ACHN (cell line): ENCODE results near the gene MED13.
"Not testable (repeated sequence)": the region's sequence is repeated elsewhere in the genome, so short reads cannot be mapped to it uniquely, and the experiment has no call there.

Experiments
- DNase-seq: peaks from one replicate; pipeline ENCODE4 v3.0.0-alpha.2; 2015
- in situ Hi-C: cut with HindIII; loops from 2 replicates; pipeline ENCODE4 v1.10.0; 2017; ENCODE audit warnings: low sequenced_read_pairs, low pct_ligation_motif_present, low pct_unique_long_range_greater_than_20kb

The MED13 gene

GRCh38 chr17:61968757-61969156, 96.3 kb downstream of the MED13 start:
- in situ Hi-C loops = no loop called here
- DNase-seq = no peak

- DNase-seq = no peak
- in situ Hi-C loops = no loop called here
These were observed 97.3 kb downstream of the MED13 start for GRCh38 chr17:61967729-61968128.

DNA sequence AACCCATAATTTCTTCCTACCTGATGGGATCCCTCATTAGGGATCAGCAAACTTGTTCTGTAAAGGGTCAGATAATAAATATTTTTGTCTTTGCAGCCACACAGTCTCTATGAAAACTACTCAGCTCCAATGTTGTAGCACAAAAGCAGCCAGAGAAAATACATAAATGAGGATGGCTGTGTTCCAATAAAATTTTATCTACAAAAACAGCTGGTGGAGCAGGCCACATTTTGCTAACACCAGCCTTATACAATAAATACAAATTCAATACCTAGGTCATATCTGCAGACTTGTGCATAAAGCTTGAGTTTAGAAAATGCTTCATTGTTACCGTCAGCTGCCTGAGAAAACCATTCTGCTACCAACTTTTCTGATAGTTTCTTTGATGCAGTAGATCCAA, 98.9 kb downstream of the MED13 start:
- in situ Hi-C loops = no loop called here
- no peak for DNase-seq

DNA sequence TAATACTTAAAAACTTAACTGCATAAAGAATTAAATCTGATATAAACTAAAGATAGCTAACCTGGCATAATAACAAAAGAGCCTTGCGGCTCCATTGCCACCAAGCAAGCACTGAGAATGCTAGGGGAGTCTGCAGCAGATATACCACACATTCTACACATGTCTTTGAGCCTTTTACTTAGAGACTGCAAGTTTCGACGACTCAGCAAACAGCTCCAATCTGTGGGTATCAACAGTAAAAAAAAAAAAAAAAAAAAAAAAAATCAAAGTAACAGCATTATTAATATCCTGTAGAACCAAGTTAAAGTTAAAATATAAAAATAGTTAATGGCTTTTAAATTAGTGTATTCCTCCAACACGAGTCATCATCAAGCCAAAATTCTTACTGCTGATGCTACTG, 109.5 kb downstream of the MED13 start:
- in situ Hi-C loops = no loop called here

GRCh38 chr17:61947367-61948078, 117.6 kb downstream of the MED13 start:
- DNase-seq = no peak
- in situ Hi-C loops = no loop called here

More for the DNA sequence above, 109.5 kb downstream of the MED13 start:
- DNase-seq = no peak

- in situ Hi-C loops = no loop called here
- no peak for DNase-seq
These were observed 118.7 kb downstream of the MED13 start for GRCh38 chr17:61946359-61946758.

DNA sequence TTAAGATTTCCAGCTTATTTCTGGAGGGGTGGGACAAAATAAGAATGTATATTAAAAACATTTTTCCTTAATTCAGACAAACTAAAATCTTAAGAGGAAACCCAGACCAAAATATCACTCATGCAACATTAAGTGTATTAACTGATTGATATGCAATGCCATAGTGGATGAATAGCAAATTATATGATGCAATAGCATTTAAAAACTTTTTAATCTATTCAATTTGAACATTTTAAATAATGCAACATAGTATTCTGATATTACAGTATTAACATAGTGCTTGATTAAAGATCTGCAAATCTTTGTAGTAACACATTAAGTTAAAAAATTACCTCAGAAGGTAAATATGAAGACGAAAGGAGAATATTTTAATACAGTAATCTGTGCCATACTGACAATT, 122.0 kb downstream of the MED13 start:
- in situ Hi-C loops = no loop called here
- DNase-seq = no peak

- in situ Hi-C loops = no loop called here
These were observed 123.0 kb downstream of the MED13 start for GRCh38 chr17:61942085-61942484.

GRCh38 chr17:61928101-61928436, 137.0 kb downstream of the MED13 start:
- in situ Hi-C loops = no loop called here
- no peak for DNase-seq

More at GRCh38 chr17:61942085-61942484, 123.0 kb downstream of the MED13 start:
- no peak for DNase-seq

DNA sequence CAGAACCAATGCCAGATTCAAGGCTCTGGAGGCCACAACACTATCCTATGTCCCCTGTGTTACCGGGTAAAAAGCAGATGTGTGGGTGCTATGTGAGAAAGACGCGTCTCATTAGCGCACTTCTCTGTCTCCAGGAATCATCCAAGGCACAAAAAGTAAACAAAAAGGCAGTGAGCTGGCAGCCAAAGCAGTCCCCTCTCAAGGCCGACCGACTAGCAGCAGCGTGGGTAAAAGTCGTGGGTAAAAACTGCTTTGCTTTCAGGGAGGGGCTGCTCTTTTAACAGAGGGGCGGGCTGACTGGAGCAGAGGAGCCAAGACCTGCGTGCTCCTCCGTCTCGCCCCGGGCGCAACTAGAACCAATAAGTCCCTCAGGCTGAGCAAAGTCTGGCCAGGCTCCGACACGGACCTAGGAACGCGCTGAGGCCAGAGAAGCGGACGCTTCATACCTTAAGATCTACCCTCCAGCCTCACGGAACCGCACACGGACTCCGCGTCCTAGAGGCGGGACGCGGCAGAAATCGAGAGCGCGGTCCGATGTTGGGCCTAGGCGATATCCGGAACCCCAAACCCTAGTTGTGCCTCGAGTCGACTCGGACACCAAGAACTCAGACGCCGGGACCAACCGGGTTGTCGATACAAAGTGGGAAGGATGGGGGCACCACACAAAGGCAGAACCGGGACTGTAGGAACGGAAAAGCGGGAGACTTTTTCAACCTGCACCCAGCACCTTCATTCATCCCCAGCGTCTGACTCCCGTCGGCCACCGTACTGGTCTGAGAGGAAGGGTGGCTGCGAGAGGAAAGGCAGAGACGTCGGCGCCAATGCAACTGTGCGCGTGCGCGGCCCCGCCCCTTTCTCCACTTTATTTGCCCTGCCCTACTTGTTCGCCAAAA, 137.6 kb downstream of the MED13 start, which contains the start of gene INTS2:
Gene INTS2 (minus strand): TSS at position 775 of the 893 bp plus-strand sequence. CDS start 1,338 bp downstream, outside the sequence.
- peak; percentile 95 for DNase-seq
- in situ Hi-C loops = no loop called here

DNA sequence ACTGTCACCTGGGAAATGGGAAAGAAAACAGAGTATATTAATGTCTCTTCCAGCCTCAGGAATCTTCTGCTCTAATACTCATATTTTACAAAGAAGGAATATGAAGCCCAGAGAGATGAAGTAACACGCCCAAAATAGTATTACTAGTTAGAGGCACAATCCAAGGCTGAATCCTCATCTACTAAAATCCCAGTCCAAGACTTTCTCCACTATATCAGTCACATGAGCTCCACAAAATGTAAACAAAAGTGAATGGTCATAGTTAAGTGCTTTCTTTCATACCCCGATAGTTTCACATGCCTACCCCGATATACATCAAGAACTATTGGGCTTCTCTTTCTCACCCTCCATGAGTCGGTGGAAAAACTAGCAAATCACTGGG, 138.3 kb downstream of the MED13 start:
- no peak for DNase-seq

GRCh38 chr17:61915162-61915561, 149.9 kb downstream of the MED13 start:
- DNase-seq, in situ Hi-C loops: not testable (repeated sequence)

More for the DNA sequence above, 138.3 kb downstream of the MED13 start:
- in situ Hi-C loops = no loop called here

DNA sequence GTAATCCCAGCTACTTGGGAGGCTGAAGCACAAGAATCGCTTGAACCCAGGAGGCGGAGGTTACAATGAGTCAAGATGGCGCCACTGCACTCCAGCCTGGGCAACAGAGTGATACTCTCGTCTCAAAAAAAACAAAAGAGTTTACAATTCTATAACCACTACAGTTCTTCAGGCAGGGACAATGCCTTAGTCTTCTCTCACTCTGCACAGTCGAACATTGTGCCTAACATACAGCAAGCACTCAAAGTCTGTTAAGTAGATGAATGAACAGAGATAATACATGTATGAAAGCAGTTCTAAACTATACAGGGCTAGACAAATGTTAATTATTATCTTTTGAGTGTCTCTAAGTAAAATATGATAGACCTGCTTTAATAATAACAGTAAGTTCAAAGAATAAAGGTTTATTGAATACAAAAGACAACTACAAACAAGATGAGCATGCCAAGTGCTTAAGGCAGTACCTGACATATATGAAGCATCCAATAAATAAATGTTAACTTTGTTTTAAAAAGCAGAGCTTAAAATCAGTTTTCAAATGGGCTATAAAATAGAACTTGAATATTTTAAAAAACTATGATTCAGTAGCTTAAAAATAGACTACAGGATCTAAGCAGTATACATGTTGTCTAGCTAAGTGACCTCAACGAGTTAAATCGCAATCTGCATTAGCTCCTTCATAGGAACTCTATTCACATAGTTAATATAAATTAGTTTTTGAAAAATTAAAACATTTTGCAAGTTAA, 156.6 kb downstream of the MED13 start:
- no peak for DNase-seq
- in situ Hi-C loops = no loop called here

GRCh38 chr17:61907361-61907760, 157.7 kb downstream of the MED13 start:
- no peak for DNase-seq
- in situ Hi-C loops = no loop called here

GRCh38 chr17:61904094-61904710, 160.9 kb downstream of the MED13 start:
- DNase-seq = no peak
- in situ Hi-C loops = no loop called here

DNA sequence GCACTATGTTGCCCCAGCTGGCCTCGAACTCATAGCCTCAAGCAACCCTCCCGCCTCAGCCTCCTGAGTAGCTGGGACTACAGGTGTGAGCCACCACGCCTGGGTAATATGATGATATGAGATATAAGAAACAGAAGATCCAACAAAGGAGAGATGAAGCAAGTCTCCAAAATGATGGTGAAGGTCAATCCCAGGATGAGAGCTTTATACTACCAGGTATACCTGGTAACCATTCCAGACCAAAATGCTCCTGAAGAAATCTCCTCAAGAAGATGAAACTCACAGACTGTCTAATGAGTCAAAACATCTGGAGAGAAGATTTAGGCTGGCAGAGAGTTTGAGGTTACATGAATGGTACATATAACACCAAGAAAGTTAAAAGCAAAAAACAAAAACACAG, 161.8 kb downstream of the MED13 start:
- in situ Hi-C loops = no loop called here
- DNase-seq = no peak

GRCh38 chr17:61897548-61898180, 167.4 kb downstream of the MED13 start:
- in situ Hi-C loops = no loop called here
- no peak for DNase-seq

GRCh38 chr17:61895391-61895790, 169.7 kb downstream of the MED13 start:
- no peak for DNase-seq
- in situ Hi-C loops = no loop called here
